Testis (tissue), 3 donors: Measurements from ENCODE around the gene LDLRAD4. TPM values are rescaled to one million over a fixed set of nuclear protein-coding genes. Genes with fewer than 3 reads are reported as not detected.

Source experiments
- DNase-seq: peaks from one replicate; pipeline ENCODE4 v3.0.0-alpha.2; 2019
- H3K27ac ChIP-seq, 2 donors: fragments of 200-600 bp; sonication (generic); one replicate each; pipeline ENCODE4 v1.5.1; 2019
- H3K27me3 ChIP-seq: fragments of 200-600 bp; sonication (generic); one replicate; pipeline ENCODE4 v1.5.1; 2019
- H3K36me3 ChIP-seq: fragments of 200-600 bp; sonication (generic); one replicate; pipeline ENCODE4 v1.5.1; 2017; ENCODE audit warnings: low read depth; ENCODE audit errors: missing control alignments
- H3K4me1 ChIP-seq: fragments of 200-600 bp; sonication (generic); one replicate; pipeline ENCODE4 v1.5.1; 2019
- H3K4me3 ChIP-seq, 2 donors: fragments of 200-600 bp; sonication (generic); one replicate each; pipeline ENCODE4 v1.5.1; 2017 to 2019
- H3K9me3 ChIP-seq: fragments of 200-600 bp; sonication (generic); one replicate; pipeline ENCODE4 v1.5.1; 2017
- POLR2A ChIP-seq: fragments of 450-650 bp; IDR thresholded peaks from one replicate; pipeline ENCODE4 v1.6.1; 2017; ENCODE audit warnings: antibody characterized with exemption, mild to moderate bottlenecking, moderate library complexity
- WGBS, 2 donors: methylation state at CpG; one replicate each; pipeline ENCODE4 v1.1.5; 2018; 5-methylcytosine and 5-hydroxymethylcytosine counted together
- intact Hi-C: fragments of 100-400 bp; cut with DNase I; formaldehyde crosslinking; loops from one replicate; pipeline ENCODE4 v1.15.1; 2023; ENCODE audit warnings: low total_unique reads
- polyA plus RNA-seq: library from polyadenylated mRNA; stranded (reverse); fragments of 350-450 nt; fragmentation: Illumina TruSeq; extraction: RNeasy Lipid Tissue Mini Kit (QIAGEN cat#74804); gene quantifications from one replicate; pipeline ENCODE4 v1.2.3, GENCODE V29; 2014; ENCODE audit warnings: low read depth, low replicate concordance; ENCODE audit not compliant: insufficient read depth
- total RNA-seq, 2 donors: library from RNA; depleted of rRNA; stranded (reverse); fragments of >200 nt; gene quantifications; one replicate each; pipeline ENCODE4 v1.2.3, GENCODE V29; 2016
- TF ChIP-seq, protein P1 (sequence below), 3 experiments: fragments of 450-650 bp in 2 of 3; fragments of 200-600 bp in 1 of 3; sonication (generic) in 1 of 3; IDR thresholded peaks; one replicate each; pipeline ENCODE4 v1.5.1; 2016 to 2019; ENCODE audit warnings: antibody characterized with exemption in 3 of 3, mild to moderate bottlenecking in 2 of 3, moderate library complexity in 1 of 3

Gene LDLRAD4
- total and polyA plus RNA-seq, 3 donors from 2014 or later, result 22.0 to 42.2 (median 25.9) TPM

- no peak for DNase-seq
- H3K27ac ChIP-seq, result no peak overlapping the region
- H3K27me3 ChIP-seq, result no peaks in the 10 kb centered on the region
- no peak for TF ChIP-seq POLR2A
- TF ChIP-seq, protein P1, sequence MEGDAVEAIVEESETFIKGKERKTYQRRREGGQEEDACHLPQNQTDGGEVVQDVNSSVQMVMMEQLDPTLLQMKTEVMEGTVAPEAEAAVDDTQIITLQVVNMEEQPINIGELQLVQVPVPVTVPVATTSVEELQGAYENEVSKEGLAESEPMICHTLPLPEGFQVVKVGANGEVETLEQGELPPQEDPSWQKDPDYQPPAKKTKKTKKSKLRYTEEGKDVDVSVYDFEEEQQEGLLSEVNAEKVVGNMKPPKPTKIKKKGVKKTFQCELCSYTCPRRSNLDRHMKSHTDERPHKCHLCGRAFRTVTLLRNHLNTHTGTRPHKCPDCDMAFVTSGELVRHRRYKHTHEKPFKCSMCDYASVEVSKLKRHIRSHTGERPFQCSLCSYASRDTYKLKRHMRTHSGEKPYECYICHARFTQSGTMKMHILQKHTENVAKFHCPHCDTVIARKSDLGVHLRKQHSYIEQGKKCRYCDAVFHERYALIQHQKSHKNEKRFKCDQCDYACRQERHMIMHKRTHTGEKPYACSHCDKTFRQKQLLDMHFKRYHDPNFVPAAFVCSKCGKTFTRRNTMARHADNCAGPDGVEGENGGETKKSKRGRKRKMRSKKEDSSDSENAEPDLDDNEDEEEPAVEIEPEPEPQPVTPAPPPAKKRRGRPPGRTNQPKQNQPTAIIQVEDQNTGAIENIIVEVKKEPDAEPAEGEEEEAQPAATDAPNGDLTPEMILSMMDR (IDR thresholded peaks at IDR 0.05), result no peak
- peaks cover 29% of the 10 kb centered on the region for H3K4me1 ChIP-seq
- H3K9me3 ChIP-seq, result no peaks in the 10 kb centered on the region
- 84 to 85% methylated on average over 18 of the region's 18 CpGs for WGBS, 2 donors
- no peaks in the 10 kb centered on the region for H3K36me3 ChIP-seq
- no peak overlapping the region for H3K4me3 ChIP-seq
- intact Hi-C loops, result no loop called here
Observed at GRCh38 chr18:13256444-13257305, 38.1 kb downstream of the LDLRAD4 start.

DNA sequence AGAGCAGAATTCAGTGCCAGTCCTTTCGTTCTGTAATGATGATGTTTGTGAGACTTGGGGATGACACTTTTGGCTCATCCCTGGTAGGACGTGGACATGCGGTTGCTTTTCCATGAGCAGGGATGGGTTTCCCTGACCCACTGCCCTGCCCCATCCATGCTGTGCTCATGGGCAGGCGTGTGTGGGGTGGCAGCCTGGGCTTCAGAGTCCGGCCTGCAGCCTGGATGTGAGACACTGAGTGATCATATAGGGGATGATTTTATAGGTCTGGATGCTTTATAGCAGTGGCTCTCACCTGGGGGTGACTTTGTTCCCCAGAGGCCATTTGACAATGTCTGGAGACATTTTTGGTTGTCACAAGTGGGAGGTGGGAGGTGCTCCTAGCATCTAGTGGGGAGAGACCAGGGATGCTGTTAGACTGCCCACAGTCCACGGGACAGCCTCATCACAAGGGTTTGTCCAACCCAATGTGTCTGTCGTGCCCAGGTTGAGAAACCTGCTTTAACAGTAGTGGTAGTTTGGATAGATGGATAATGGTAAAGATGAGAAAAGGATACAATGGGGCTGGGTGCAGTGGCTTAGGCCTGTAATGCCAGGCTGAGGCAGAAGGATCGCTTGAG is 38.9 kb downstream of the LDLRAD4 start:
- DNase-seq, result no peak
- 85 to 95% methylated on average over 8 of the region's 8 CpGs for WGBS, 2 donors

GRCh38 chr18:13258921-13259320 is 40.4 kb downstream of the LDLRAD4 start:
- TF ChIP-seq POLR2A, result no peak
- TF ChIP-seq, protein P1 (IDR thresholded peaks at IDR 0.05), result no peak
- no peak overlapping the region for H3K27ac ChIP-seq
- no peak overlapping the region for H3K4me3 ChIP-seq
- WGBS, 2 donors, result 52 to 59% methylated on average over 6 of the region's 6 CpGs
- no peak for DNase-seq
- peaks cover 32% of the 10 kb centered on the region for H3K4me1 ChIP-seq
- no peaks in the 10 kb centered on the region for H3K36me3 ChIP-seq
- no peaks in the 10 kb centered on the region for H3K9me3 ChIP-seq
- no peaks in the 10 kb centered on the region for H3K27me3 ChIP-seq
- intact Hi-C loops, result no loop called here

More for the DNA sequence above, 38.9 kb downstream of the LDLRAD4 start:
- no peak for TF ChIP-seq POLR2A
- TF ChIP-seq, protein P1 (IDR thresholded peaks at IDR 0.05), result no peak
- Histone ChIP-seq H3K9me3 (no peaks in the 10 kb centered on the region), H3K27me3 (no peaks in the 10 kb centered on the region), H3K4me1 (peaks cover 32% of the 10 kb centered on the region), H3K4me3 (no peak overlapping the region), H3K36me3 (no peaks in the 10 kb centered on the region), H3K27ac (no peak overlapping the region)
- intact Hi-C loops, result no loop called here

DNA sequence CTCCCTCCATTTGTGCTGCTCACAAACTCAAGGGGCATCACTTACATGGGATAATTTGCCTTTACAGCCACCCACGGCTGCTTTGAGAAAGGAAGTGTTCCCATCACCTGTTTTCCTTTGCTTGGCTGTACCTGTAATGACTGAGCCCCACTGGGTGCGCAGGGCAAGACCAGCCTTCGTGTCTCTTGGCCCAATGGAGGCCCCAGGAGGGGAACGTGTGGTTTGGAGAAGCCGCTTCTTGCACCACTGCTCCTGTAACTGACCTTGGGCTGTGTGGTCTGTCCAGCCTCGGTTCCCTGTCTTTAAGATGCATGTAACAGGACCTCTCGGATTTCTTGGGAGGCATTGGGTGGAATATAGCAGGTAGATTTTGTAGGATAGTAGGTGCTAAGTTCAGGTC is 41.1 kb downstream of the LDLRAD4 start:
- Histone ChIP-seq H3K27me3 (no peaks in the 10 kb centered on the region), H3K9me3 (no peaks in the 10 kb centered on the region), H3K27ac (peak overlapping the region in 1 of 2 donors; percentile 76), H3K36me3 (no peaks in the 10 kb centered on the region), H3K4me1 (peaks cover 32% of the 10 kb centered on the region), H3K4me3 (no peak overlapping the region)
- WGBS, 2 donors, result 52 to 56% methylated on average over 7 of the region's 7 CpGs
- TF ChIP-seq POLR2A, result no peak
- TF ChIP-seq, protein P1 (IDR thresholded peaks at IDR 0.05), result no peak
- DNase-seq, result no peak
- intact Hi-C loops, result no loop called here
